ENCODE measurements around the gene MAP2K1.
"Not testable (repeated sequence)": the region's sequence is repeated elsewhere in the genome, so short reads cannot be mapped to it uniquely, and the experiment has no call there.

The MAP2K1 gene

GRCh38 chr15:66486887-66487286, 100.2 kb downstream of the MAP2K1 start:
- no peak for FAIRE-seq
- no peak for TF ChIP-seq POLR2A (IDR thresholded peaks at IDR 0.05; ENCODE audit: low read depth, low read length)
- no peak for DNase-seq (ENCODE audit: insufficient read length, low spot score)

- DNase-seq (ENCODE audit: insufficient read length, low spot score) (no peak), FAIRE-seq (no peak)
- TF ChIP-seq POLR2A (IDR thresholded peaks at IDR 0.05; ENCODE audit: low read depth, low read length): no peak
These were observed 101.8 kb downstream of the MAP2K1 start for GRCh38 chr15:66488525-66488924.

DNA sequence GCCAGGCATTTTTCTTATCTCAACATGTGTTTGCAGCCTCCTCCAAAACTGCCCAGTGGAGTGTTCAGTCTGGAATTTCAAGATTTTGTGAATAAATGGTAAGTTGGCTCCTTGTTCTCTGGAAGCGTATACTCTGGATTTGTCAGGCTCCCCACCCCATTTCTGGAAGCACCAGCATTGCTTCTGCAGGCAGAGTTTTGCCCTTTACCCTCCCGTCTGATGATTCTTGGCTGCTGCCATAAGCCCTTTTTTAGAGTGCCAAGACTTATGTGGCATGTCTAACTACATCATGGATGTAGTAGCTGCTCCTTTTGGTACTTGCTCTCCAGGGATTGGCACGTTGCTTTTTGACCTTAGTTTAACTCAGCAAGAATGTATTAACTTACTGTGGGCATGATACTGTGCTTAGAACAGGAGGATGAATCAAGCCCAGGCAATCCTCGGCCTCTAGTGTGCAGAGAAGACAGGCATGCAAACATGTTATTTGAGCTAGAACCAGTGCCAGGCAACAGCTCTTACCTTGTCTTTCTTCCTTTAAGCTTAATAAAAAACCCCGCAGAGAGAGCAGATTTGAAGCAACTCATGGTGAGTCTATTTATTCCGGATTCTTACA, 102.6 kb downstream of the MAP2K1 start:
- DNase-seq (ENCODE audit: insufficient read length, low spot score): no peak
- FAIRE-seq: no peak
- TF ChIP-seq POLR2A (IDR thresholded peaks at IDR 0.05; ENCODE audit: low read depth, low read length): no peak

- FAIRE-seq: no peak
- no peak for DNase-seq (ENCODE audit: insufficient read length, low spot score)
- TF ChIP-seq POLR2A (IDR thresholded peaks at IDR 0.05; ENCODE audit: low read depth, low read length): no peak
These were observed 105.1 kb downstream of the MAP2K1 start for GRCh38 chr15:66491846-66492245.

GRCh38 chr15:66494262-66494661, 107.5 kb downstream of the MAP2K1 start:
- TF ChIP-seq POLR2A (IDR thresholded peaks at IDR 0.05; ENCODE audit: low read depth, low read length): no peak
- DNase-seq (ENCODE audit: insufficient read length, low spot score) (no peak), FAIRE-seq (no peak)

- FAIRE-seq (no peak), DNase-seq (ENCODE audit: insufficient read length, low spot score) (no peak)
- TF ChIP-seq POLR2A (IDR thresholded peaks at IDR 0.05; ENCODE audit: low read depth, low read length): no peak
These were observed 110.3 kb downstream of the MAP2K1 start for GRCh38 chr15:66496951-66497501.

- TF ChIP-seq POLR2A (IDR thresholded peaks at IDR 0.05; ENCODE audit: low read depth, low read length): peak; percentile 74
- DNase-seq (ENCODE audit: insufficient read length, low spot score) (peak; percentile 61), FAIRE-seq (no peak)
These were observed 111.1 kb downstream of the MAP2K1 start, which contains the start of gene SNAPC5 for GRCh38 chr15:66497502-66498455. Gene SNAPC5, minus strand, starts transcription at chr15:66497762. Its CDS starts 31 bp downstream, at chr15:66497731.

- no peak for FAIRE-seq
- no peak for TF ChIP-seq POLR2A (IDR thresholded peaks at IDR 0.05; ENCODE audit: low read depth, low read length)
- no peak for DNase-seq (ENCODE audit: insufficient read length, low spot score)
These were observed 112.0 kb downstream of the MAP2K1 start for GRCh38 chr15:66498501-66499386.

GRCh38 chr15:66500346-66500745, 113.6 kb downstream of the MAP2K1 start:
- FAIRE-seq; DNase-seq (ENCODE audit: insufficient read length, low spot score): not testable (repeated sequence)

- TF ChIP-seq POLR2A (IDR thresholded peaks at IDR 0.05; ENCODE audit: low read depth, low read length): no peak
- no peak for FAIRE-seq
- DNase-seq (ENCODE audit: insufficient read length, low spot score): no peak
These were observed 115.8 kb downstream of the MAP2K1 start for GRCh38 chr15:66502491-66502890.

DNA sequence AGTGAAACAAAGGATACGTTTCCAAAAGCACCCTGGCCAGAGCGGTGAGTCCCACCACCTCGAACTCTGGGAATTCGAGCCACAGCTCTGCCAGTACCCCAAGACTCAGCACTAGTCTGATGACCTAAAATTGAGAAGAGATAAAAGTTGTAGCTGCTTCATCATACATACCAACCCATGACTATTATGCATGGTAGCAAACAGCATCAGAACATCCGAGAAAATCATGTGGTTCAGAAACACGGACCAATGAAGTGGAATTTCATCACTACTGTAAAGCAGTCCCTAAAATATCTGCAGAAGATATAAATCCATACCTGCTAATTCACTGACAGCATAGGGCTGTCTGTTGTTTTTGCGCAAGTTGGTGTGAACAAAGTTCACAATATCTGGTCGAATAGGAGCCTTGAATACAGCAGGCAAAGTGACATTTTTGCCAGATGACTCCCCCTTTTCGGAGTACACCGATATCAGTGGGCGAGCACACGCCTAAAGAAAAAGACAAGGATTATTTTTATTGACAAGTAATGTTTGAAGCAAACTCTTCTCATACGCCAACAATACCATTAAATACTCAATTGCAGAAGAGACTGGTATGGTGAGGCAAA, 116.4 kb downstream of the MAP2K1 start:
- not testable (repeated sequence) for FAIRE-seq; DNase-seq (ENCODE audit: insufficient read length, low spot score)

GRCh38 chr15:66503780-66504562, 117.3 kb downstream of the MAP2K1 start:
- TF ChIP-seq POLR2A (IDR thresholded peaks at IDR 0.05; ENCODE audit: low read depth, low read length): no peak
- DNase-seq (ENCODE audit: insufficient read length, low spot score) (no peak), FAIRE-seq (no peak)
